ENCODE measurements around the gene SLC25A51.

Gene SLC25A51

DNA sequence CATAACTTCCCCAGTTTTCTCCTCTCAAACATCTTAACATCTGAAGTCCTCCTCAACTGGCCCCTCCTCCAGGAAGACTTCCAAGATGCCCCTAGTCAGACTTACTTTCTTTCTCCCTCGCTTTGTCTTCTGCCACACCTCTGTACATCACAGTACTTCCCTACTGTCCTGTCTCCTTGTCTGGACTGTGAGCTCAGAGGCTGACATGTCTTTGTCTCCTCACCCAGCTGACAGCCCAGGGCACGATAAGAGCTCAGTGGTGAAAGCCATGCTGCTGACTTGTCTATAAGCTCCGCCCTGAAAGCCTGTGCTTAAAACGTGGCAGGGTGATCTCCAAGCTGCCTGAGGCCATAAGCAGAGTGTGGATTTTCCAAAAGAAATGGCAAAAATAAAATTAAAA, 33.0 kb upstream of the SLC25A51 start:
- no peak for DNase-seq (ENCODE audit: low spot score)

DNA sequence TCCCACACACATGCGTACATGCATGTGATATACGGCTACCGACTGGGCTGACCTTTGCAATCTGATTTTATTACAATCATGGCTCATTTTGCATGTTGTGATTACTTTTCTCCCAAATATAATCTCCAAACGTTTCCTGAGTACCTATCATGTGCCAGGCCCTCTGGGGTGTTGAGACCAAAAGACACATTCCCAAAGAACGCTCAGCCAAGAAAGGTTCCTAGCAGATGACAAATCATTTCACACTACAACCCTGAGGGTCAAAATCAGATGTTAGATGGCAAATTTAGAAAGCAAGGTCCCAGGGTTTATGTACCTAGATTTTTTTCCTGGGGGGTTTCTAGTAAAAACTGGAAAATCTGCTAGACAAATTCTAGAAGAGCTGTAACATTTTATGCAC, 32.4 kb upstream of the SLC25A51 start:
- DNase-seq (ENCODE audit: low spot score): no peak

- DNase-seq (ENCODE audit: low spot score): no peak
Measured at GRCh38 chr9:37935096-37935495, 31.2 kb upstream of the SLC25A51 start.

GRCh38 chr9:37931592-37931991, 27.7 kb upstream of the SLC25A51 start:
- DNase-seq (ENCODE audit: low spot score): no peak

DNA sequence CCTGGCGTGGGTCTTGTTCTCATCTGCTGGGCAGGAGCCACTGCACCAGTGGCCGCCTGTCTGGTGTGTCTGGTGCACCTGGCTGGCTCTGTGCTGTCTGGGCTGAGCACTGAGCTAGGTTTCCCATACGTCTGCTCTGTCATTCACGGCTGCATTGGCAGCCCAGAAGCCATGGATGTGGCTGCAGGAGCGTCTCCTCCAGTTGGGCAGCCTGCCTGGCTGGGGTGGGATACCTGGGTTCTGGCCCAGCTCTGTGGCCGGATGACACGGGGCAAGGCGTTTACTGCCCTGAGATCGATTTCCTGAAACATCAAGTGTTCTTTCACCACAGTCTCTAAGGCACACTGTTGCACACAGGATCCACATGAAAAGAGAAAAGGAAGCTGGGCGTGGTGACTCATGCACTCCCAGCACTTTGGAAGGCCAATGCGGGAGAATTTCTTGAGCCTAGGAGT, 25.5 kb upstream of the SLC25A51 start:
- no peak for DNase-seq (ENCODE audit: low spot score)

DNA sequence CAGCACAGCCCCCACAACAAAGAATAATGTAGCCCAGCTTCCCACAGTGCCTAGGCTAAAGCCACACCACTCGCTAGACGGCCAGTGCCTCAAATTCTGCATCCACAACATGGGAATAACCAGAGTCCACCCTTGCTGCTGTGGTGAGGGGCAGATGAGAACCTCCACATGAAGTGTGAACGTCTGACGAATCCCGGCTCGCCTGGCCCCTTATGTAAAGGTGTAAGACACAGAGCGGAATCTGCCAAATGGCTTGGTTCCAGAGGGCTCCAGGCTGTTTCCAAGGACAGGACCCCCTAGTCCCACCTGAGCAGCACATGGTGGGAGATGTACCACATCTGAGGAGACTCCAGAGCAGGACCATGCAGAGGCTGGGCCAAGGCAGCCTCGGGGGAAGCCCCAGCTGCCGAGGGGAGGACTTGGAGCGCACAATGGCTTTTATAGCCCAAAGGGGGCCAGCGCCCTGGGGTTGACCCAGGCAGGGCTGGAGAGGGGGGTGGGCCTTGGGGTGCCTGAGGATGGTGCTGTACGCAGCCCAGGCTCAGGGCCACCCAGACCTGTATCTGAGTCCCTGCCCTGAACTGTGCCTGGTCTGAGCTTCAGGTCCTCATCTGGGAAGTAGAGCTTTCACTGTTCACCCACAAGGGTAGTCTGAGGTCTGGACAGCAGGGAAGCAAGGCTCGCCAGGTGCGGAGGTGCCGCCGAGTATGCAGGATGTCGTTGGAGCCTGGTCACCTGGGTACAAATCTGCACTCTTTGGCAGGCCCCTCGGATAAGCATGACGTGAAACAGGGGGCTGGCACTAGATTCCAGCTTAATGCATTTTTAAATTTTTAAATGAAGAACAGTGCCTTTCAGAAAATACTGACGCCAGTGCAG, 24.9 kb upstream of the SLC25A51 start:
- DNase-seq (ENCODE audit: low spot score): no peak

DNA sequence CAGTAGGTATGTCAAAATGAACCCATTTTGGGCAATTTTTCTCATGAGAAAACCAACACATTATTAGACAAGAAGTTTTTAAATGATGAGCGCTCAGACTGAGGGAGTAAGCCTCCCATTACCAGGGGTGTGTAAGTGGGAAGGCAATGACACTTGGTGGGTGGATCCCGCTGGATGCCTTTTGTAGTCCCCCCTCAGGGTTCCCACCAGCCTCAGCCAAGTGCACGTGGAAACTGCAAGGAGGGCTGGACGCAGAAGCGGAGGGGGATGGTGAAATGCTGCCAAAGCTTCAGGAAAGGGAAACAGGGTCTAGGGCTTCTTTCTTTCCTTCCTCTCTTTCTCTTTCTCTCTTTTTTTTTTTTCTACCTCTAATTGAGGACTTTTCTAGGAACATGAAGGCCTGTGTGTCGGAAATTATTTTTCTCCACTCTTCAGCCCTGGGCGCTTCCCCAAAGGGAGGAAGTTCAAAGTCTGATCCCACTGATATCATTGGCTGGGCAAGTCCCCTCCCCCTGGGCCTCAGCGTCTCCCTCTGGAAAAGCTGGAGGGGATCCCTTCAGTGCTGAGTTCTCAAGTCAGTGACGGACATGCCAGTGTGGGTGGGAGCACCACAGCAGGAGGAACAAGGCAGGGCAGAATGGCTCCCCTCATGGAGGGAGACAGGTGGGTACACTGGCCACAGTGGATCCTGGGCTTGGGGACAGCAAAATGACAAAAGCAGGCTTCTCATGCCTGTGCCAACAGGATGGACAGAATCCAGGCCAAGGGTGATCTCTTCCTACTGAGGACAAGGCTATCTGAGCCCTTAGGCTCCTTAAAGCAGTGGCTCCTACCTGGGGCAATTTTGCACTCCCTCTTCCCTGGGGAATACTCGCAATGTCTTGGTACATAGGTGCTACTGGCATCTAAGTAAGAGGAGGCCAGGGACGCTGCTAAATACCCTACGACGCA, 23.9 kb upstream of the SLC25A51 start:
- no peak for DNase-seq (ENCODE audit: low spot score)

DNA sequence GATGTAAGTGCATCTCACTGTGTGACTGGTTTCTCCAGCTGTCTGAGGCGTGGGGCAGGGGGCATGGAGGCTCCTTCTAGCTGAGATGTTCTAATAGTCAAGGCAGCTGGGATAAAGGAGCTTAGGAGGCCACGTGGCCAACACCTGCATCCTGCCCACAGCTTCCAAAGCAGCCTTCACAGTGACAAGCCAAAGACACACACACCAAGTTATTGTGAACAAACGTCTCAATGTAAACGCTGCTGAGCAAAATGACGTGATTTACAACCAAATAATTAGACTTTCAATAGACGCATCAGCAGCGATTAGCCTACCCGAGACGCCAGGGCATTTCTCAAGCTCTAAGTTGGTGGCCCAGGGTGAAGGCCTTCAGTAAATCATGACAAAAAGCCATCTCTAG, 23.2 kb upstream of the SLC25A51 start:
- DNase-seq (ENCODE audit: low spot score): no peak

- no peak for DNase-seq (ENCODE audit: low spot score)
Measured at GRCh38 chr9:37926737-37927118, 22.8 kb upstream of the SLC25A51 start.

DNA sequence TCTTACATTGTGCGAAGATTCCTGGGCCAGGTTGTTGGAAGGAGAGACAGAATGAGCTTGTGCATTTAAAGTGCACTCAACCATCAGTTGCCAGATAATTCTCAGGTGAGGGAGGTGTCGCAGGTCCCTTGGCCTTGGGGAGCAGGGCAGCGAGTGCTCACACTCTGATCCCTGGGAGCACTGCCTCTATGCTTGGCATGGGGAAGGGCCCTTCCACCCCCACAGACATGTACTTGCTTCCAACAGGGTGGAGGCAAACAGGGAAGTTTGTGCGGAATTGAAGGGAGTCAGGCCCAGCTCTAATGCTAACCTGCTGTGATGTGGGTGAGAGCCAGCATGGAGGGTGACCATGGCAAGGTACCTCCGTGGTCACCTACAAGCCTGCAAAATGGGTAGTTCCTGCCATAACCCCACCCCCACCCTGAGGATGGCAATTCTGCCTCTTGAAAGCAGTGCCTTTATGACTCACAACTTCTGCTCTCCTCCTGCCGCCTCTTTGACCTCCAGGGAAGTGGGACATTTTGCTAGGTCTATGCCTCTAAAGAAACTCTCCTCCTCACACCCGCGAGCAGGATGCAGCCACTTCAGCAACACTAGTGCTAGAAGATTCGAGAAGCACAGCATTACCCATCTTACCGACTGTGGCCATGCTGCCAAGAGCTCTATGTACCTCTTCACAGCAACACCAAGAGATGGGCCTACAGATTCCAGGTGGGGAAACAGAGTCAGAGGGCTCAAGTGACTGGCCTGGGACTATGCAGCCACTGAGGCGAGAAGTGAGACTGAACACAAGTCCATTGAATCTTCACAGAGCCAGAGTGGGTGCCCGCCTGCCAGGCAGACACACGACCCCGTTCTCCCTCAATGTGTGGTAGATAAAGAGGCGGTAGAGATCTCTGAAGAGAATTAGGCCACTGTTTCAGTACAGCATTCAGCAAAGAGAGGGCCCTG, 22.1 kb upstream of the SLC25A51 start:
- DNase-seq (ENCODE audit: low spot score): no peak

- no peak for DNase-seq (ENCODE audit: low spot score)
Measured at GRCh38 chr9:37925006-37925405, 21.1 kb upstream of the SLC25A51 start.

- no peak for DNase-seq (ENCODE audit: low spot score)
Measured at GRCh38 chr9:37924538-37924937, 20.6 kb upstream of the SLC25A51 start.

DNA sequence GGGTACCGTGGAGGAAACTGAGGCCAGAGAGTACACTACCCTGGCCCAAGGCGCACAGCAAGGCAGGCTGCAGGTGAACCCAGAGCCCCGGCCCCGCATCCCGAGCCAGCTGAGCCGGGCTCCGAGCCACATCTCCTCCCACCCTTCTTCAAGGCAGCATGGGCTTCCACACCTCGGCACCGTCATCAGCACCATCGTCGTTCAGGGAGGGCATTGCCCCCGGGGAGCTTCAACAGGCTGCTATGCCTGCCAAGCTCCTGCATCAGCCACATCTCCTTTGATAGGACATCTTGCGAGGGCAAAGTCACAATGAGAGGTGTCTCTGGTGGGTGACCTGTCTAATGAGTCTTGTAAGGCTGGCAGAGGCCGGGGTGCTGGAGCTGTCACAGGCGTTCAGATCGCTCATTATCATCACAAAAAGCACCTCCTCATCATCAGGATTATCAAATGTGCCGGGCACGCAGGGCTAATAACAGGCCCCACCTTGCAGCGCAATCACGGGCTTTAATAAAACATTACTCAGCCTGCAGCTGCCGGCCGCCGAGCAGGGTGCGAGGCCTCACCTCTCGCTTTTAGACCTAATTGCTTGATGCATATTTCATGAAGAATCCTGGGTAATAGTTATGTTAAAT, 20.0 kb upstream of the SLC25A51 start:
- DNase-seq (ENCODE audit: low spot score): no peak

DNA sequence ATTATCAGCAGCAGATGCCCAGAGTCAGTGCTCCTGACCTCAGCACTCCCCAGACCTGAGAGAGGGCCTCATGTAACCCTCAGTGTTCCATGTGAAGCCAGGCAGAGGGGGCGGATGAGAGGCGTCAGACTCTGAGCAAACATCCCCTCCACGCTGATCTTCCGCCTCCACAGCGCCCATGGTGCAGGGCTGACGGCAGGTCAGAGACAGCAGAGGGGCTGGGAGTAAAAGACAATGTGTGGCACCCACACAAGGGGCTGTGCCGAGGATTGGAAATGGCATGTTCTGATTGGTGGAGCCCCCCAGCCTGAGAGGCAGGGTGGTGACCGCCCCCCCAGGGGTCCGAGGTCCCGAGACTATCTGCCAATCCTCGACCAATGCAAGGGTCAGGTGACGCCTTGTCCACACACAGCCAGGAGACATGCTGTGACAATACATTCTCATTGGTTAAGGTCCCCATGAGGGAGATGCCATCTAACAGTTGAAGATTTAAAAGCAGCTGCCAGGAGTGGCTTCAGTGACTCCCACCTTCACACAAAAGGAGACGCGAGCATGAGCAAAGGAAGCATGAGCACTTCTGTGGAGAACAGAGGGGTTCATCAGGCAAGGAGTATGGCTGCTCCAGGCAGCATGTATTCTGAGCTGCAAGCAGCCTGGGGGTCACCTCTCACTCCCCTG, 19.3 kb upstream of the SLC25A51 start:
- DNase-seq (ENCODE audit: low spot score): no peak

- DNase-seq (ENCODE audit: low spot score): no peak
Measured at GRCh38 chr9:37922363-37923117, 18.6 kb upstream of the SLC25A51 start.

DNA sequence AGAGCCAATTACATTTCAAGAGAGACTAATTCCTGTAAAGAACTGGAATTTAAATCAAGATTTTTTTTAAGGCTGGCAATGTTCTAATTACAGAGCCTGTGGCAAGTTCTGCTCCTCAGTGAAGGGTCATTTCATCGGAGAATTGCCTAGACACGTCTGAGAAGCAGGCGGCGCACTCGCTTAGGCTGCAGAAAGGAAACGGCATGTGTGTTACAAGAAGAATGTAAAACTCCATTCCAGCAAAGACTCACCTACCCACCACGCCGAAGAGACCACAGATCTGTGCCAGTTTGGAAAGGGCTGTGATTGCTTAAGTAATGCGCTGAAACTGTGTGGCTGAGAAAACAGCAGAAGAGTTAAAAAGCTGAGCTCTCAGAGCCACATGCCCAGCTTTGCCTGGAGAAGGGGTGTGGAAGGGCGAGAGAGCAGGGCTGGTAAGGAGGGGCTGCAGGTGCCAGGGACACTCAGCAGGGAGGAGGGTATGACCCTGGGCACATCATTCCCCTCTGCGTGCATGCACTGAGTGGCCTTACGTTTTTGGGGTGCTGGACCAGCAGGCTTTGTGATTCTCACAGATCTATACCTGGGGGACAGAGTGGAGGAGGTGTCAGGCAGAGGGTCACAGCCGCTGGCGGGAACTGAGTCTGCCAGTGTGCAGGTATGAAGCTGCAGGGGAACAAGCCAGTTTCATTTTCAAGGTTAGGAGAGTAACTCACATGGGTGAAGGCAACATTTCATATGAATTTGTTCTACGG, 17.8 kb upstream of the SLC25A51 start:
- no peak for DNase-seq (ENCODE audit: low spot score)

- no peak for DNase-seq (ENCODE audit: low spot score)
Measured at GRCh38 chr9:37921168-37921510, 17.2 kb upstream of the SLC25A51 start.

DNA sequence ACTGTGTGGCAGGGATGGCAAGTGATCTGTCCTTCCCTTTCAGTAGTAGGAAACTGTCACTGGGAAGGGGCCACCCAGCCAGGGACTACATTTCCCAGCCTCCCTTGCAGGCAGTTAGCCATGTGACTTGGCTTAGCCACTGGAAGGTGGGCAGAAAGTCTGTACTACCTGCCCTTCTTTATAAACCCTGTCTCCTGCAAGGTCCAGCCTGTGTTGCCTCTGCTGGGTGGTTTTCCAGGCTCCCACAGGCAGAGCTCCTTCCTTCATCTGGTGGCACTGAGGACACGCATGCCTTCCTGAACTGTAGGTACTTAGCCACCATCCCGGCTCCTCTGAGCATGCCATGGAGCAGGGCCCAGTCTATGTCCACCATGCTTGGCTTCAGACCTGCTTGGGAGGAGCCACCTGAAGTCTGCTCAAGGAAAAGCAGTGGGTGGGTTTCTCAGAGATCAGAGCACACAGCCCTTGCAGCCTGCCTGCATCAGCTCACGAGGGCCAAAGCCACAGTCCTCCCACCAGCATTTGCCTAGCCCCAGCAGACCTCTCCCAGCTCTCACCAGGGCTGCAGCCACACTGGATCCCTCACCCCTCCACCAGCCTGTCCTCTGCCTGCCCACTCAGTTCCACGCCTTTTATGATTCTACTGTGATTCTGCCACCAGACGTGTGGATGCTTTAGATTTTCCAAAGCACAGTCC, 16.7 kb upstream of the SLC25A51 start:
- no peak for DNase-seq (ENCODE audit: low spot score)

DNA sequence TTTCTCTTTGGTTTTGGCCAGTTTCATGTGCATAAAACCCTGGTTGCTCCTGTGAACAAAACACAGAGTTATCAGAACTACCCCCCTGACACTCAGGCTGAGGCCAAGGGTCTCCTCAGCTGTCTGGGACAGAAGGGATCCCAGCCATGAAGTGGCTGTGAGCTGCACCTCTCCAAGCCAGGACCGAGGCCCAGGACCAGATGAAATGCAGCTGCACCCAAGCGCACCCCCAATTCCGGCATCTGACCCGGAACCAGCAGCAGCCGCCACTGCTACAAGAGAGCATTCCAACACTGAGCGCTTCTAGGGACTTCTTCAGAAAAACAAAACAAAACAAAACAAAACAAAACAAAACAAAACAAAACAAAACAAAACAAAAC, 16.0 kb upstream of the SLC25A51 start:
- no peak for DNase-seq (ENCODE audit: low spot score)
